SH-SY5Y (cell line): ENCODE data around the gene F8.

Experiments used
- GATA2 ChIP-seq: IDR thresholded peaks from 2 replicates; pipeline ENCODE4 v1.6.1; 2011; ENCODE audit warnings: mild to moderate bottlenecking, low read depth, low read length
- GATA3 ChIP-seq: IDR thresholded peaks from 2 replicates; pipeline ENCODE4 v1.6.1; 2011; ENCODE audit warnings: low read depth, mild to moderate bottlenecking, low read length, moderate library complexity

F8 gene

DNA sequence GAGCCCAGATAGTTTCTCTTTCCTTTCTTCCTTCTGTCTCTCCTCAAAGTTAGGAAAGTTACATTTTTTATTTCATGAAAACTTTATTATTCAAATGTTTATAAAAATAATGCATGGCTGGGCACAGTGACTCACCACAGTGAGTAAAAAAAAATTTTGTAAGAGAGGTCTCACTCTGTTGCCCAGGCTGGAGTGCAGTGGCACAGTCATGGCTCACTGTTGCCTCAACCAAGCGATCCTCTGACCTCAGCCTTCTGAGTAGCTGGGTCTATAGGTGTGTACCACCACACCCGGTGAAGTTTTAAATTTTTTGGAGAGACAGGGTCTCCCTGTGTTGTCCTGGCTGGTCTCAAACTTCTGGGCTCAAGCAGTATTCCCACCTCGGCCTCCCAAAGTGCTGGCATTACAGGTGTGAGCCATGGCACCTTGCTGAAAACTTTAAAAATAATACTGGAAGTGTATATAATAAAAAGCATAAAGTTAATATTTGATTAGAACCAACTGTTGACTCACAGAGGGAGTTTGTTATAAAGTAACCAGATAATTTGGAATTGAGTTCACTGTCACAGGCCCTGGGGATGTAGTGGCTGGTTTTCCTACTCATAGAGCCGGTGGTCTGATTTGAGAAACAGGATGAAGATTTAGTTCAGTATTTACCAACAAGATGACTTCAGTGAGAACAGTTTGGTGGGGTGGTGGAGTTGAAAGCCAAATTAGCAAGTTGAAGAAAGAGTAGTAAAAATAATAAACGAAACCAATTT lies 30.4 kb upstream of the F8 start:
- TF ChIP-seq GATA2 (no peak), GATA3 (no peak)

GRCh38 chrX:155048977-155049619 lies 26.6 kb upstream of the F8 start:
- TF ChIP-seq GATA2: no peak
- TF ChIP-seq GATA3: no peak

DNA sequence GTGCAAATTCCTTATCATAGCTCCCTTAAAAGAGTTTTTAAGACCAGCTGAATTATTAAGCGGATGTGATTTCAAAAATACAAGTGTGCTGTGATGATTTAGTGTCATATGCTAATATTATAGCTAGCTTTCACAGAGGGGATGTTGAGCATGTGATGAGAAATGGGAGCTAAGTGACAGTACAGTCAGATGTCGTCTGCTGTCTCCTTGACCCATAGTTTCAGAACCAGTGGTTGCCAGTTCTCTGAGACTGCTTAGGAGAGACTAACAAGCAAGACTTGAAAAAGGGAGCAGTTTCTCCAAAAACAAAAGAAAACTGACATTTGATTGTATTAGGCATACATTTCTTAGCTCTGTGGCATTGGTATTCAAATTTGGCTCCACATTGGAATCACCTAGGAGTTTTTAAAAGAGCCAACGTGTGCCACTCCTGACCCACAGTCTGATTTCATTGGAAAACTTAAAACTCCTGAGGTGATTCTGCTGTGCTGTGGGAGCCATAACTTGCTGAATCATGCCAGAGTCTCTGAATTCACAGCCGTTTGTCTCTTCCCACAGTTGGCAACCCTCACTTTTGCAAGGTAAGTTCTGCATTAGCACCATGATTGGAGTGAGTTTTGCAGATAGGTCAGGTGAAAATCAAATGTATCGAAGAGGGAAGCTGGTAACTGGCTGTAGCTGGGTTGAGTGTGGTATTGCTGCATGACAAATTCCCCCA lies 24.4 kb upstream of the F8 start:
- no peak for TF ChIP-seq GATA3
- TF ChIP-seq GATA2: no peak

DNA sequence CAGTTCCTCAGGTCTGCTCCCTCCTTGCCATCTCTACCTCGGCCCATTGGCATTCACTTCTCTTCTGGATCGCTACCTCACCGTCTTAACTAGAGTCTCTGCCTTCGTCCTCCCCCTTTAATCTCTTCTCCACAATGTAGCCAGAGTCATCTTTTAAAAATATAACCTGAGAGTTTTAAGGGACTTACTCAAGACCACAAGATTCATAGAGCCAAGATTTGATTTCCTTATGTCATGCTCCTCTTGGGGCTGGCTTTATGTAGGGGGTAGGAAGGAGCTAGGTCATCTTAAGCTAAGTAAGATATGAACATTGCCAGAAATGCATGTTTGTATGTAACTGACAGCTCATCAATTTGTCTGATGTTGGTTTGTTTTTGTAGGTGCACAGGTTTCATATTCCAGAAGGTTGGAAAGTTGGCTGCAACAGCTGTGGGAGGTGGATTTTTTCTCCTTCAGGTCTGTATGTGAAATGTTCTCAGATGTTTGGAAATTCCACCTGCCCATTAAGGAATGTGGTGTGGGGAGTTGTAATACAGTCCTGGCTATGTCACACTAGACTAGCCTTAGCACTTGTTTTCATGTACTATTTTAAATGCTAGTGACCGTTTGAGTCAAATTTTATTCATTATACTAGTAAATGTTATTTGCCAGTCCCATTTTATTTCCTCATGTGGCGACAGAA lies 23.7 kb upstream of the F8 start:
- no peak for TF ChIP-seq GATA2
- no peak for TF ChIP-seq GATA3

- no peak for TF ChIP-seq GATA3
- TF ChIP-seq GATA2: no peak
Measured at GRCh38 chrX:155035688-155036087, 13.2 kb upstream of the F8 start.

- TF ChIP-seq GATA3 (no peak), GATA2 (no peak)
Measured at GRCh38 chrX:155031657-155032056, 9.1 kb upstream of the F8 start.

- TF ChIP-seq GATA3 (no peak), GATA2 (no peak)
Measured at GRCh38 chrX:155028877-155029291, 6.4 kb upstream of the F8 start.

GRCh38 chrX:155028129-155028528 lies 5.6 kb upstream of the F8 start:
- TF ChIP-seq GATA3 (no peak), GATA2 (no peak)

GRCh38 chrX:155027509-155028066 lies 5.1 kb upstream of the F8 start:
- TF ChIP-seq GATA3: no peak
- TF ChIP-seq GATA2: no peak

DNA sequence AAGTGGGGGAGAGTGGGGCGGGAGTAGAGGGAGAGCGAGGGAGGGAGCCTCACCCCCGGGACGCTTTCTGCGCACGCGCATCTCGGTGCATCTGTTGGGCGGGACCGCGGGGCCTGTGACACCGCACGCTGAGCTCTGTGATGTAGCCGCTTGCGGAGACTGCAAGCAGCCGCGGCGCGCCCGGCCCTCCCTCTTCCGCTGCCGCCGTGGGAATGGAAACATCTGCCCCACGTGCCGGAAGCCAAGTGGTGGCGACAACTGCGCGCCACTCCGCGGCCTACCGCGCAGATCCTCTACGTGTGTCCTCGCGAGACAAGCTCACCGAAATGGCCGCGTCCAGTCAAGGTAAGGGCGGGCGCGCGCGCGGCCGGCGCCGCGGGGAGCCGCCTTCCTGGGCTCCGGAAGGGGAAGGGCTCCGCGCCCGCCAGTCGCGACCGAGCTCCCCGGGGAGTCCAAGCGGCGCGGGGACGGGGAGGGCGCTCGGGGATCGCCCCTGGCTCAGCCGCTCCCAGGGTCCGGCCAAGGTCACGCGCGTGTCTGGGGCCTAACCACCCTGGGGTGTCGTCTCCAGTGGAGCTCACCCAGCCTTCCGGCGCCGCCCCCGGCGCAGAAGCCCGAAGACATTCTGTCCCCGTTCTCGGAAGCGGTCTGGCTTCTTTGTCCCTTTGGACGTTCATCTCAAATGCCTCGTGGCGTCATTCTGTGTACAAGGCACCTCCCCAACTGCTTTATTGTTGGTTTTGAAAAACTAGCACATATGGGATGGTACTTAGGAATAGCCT lies 4.4 kb upstream of the F8 start, which contains the start of gene FUNDC2:
Gene FUNDC2, plus strand, starts transcription at position 118 of the 782 bp plus-strand sequence. Its CDS starts 95 bp downstream, at position 213.
- TF ChIP-seq GATA3 (no peak), GATA2 (peak; percentile 54; the same call in 1 of the 2 replicates)

DNA sequence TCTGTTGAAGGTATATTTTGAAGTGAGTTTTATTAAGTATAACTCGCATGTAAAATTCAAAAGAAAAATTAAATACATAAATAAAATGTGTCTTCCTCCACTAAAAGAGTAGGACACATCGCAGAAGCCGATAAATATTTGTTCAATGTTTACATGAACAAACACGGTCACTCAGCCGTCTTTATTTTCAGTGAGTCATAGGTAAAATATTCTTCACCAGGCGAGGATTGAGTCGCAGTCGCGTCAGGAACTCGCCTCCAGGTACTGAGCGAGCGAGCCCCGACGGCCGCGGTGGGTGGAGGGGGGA lies 3.9 kb upstream of the F8 start:
- TF ChIP-seq GATA2 (no peak), GATA3 (no peak)

DNA sequence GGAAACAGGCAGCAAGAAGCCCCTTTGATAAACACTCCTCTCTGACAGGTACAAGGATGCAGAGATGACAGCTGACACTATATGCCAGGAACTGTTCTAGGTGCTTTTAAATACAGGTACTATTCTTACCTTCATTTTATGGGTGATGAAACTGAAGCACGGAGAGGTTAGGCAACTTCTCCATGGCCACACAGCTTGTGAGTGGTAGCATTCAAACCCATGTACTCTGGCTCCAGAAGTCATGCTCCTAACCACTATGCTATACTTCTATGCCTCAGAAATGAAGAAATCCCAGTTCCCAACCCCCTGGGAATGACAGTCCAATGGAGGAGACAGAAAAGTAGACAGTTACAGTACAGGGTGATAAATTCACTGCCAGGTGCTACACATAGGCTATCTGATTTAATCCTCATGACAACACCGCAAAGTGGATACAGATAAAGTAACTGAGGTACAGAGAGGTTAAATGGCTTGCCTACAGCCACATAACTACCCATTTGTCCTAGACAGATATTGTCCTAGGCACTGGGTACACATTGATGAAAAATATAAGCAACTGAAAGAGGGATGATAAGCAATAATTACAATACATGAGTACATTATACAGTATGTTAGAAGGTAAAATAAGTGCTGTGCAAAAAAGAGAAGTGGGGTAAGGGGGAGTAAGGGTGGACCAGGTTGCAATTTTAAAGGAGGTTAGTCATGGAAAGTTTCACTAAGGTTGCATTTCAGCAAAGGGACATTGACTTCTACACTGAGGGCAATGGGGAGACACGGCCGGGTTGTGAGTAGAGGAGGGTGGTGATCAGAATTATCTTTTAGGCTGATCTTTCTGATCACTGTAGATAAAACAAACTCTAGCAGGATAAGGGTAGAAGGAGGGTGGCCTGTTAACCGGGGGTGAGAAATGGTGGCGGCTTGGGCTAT lies 1.6 kb upstream of the F8 start:
- TF ChIP-seq GATA2: no peak
- no peak for TF ChIP-seq GATA3
